ENCODE results near the gene ABL1. TPM values are rescaled to one million over a fixed set of nuclear protein-coding genes. Genes with fewer than 3 reads are reported as not detected.

Gene ABL1
- total RNA-seq, 1 donor from 2014 or later, result 21.6 TPM

- DNase-seq (ENCODE audit: low spot score in 2 of 2) (peak in 1 of 2 donors; percentile 20), FAIRE-seq (no peak)
Measured at GRCh38 chr9:130824643-130825350, 10.3 kb upstream of the ABL1 start.

GRCh38 chr9:130825351-130825651 lies 9.8 kb upstream of the ABL1 start:
- no peak for FAIRE-seq
- DNase-seq (ENCODE audit: low spot score in 2 of 2), result no peak

DNA sequence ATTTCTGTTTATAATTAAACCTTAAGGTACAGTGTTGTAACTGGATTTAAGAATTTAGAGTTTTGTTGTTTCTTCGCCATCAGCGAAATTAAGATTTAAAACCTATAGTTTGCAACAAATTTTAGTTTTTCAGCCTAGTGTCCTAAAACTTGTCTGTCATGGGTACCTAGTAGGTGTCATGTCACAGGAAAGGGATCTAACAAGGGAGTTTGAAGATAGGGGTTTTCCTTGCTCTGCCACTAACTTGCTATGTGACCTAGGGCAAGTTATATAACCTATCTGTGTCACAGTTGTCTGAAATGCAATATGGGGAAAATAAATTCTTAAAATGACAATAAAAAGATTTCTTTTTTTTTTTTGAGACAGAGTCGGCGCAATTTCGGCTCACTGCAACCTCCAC lies 9.2 kb upstream of the ABL1 start:
- DNase-seq (ENCODE audit: low spot score in 2 of 2) (no peak), FAIRE-seq (no peak)

DNA sequence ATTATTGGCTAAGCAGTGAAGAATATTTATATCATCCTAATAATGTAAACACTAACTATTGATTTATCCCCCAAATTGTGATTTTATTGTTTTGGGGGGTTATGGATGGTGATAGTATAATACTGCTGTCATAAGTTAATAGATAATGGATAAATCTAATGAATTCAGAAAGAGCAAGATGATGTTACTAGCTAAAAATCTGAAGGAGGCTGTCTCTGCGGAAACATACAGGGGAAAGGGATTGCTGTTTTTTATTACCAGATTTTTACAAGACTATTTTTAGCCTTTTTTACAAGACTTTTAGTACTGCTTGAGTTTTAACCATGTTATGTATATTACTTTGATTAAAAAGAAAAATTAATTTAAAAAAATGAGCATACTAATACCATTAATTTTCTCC lies 5.3 kb upstream of the ABL1 start:
- FAIRE-seq, result no peak

DNA sequence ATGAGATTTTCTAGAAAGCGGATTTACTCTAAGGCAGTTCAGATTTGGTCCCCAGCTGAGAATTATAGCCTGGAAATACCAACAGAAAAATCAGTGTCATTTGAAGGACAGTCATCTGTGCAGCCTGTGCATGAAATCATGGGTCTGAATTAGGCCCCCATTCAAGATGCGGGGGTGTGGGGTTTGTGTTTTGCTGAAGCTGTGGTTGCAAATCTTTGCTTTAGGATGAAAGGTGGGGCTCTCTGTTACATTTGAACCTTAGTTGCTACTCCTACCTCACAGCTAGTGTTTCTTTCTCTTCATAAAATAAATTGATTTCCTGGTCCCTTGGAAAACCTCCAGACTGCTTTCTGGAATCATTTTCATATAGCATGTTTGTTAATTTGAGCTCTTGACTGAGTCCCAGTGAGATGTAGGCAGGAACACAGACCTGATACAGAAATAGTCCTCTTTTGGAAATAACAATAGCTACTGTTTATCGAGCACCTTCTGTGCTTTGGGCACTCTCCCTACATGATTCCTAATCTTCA lies 4.8 kb upstream of the ABL1 start:
- no peak for DNase-seq (ENCODE audit: low spot score in 2 of 2)
- FAIRE-seq, result no peak

More for the DNA sequence above, 5.3 kb upstream of the ABL1 start:
- no peak for DNase-seq (ENCODE audit: low spot score in 2 of 2)

DNA sequence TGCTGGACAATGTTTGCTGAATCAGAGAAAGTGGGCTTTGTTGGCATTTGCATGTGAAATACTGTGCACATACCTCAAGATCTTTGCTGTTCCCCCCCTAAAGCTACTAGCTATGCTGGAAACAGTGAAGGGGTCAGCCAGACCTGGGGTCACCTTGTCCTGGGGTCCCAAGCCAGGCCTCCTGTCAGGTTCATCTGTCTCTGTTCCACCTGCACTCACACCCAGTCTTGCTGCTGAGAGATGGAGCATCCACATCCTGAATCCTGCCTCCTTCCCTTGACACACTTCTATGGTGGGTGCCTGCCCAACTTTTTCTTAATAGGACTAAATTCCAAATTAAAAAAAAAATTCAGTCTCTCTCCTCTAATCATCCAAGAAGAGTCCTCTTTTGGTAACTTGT lies 4.0 kb upstream of the ABL1 start:
- FAIRE-seq (no peak), DNase-seq (ENCODE audit: low spot score in 2 of 2) (no peak)

- FAIRE-seq (no peak), DNase-seq (ENCODE audit: low spot score in 2 of 2) (no peak)
Measured at GRCh38 chr9:130833031-130833990, 1.7 kb upstream of the ABL1 start.

- FAIRE-seq, result no peak
- DNase-seq (ENCODE audit: low spot score in 2 of 2), result peak; percentile 47 to 71
Measured at GRCh38 chr9:130835441-130836298, 616 bp downstream of the ABL1 start.

GRCh38 chr9:130837002-130837511 lies 2.0 kb downstream of the ABL1 start:
- DNase-seq (ENCODE audit: low spot score in 2 of 2) (no peak), FAIRE-seq (no peak)

DNA sequence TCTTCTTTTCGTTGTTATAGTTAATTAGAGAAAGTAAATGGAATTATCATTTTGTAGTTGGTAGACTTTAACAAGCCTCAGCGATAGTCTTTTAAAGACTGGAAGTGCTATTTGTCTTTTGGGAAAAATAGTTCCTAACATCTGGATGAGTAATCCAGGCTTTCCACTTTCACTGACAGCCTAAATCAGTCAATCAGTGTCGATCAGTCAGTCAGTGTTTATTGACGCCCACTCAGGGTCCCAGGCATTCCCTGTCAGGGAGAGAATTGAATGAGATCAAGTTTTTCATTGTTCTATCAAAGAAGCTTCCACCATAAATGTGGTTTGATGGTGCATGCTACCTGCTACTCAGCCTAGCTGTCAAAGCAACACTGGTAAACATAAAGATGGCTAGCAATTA lies 2.6 kb downstream of the ABL1 start:
- DNase-seq (ENCODE audit: low spot score in 2 of 2), result no peak
- no peak for FAIRE-seq

DNA sequence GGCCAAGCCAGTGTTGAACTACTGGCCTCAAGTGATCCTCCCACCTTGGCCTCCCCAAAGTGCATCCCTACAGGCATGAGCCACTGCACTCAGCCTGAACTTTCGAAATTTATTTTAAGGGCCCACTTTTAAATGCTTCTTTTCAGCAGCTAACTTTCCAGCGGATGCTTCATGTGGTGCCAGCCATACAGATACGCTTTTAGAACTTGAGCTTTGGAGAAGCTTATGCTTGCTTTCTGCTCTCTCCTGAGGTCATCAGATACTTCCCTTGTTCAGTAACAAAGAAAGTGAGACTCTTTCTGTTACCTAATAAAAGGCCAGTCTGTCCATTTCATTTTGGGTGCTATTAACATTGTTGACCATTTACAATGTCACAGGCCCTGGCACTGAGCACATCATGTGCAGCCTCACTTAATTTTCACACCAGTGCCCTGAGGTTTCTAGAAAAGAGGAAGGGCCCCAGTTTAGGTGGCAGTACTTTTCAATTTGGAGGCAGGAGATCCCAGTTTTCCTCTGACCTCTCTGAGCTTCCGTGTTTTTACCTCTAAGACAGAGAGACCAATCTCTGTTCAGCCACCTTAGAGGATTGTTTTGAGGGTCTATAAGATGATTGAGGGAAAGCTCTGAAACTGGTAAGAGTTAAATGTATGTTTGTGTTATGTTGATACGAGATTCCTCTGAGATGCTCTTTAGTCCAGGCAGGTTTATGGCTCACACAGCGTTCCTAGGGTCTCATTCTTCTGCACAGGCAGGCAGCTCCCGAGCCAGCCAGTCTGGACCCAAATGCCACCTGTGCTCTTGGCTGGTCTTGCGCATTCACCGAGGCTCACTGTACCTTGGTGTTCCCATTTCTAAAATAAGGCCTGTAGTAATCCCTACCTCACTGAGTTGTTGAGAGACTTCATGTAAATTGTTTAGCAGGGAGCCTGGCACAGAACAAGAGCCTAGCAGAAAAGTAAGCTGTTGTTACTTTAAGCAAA lies 4.4 kb downstream of the ABL1 start:
- no peak for DNase-seq (ENCODE audit: low spot score in 2 of 2)

GRCh38 chr9:130842545-130842944 lies 7.5 kb downstream of the ABL1 start:
- FAIRE-seq (no peak), DNase-seq (ENCODE audit: low spot score in 2 of 2) (no peak)

More for the DNA sequence above, 4.4 kb downstream of the ABL1 start:
- no peak for FAIRE-seq

DNA sequence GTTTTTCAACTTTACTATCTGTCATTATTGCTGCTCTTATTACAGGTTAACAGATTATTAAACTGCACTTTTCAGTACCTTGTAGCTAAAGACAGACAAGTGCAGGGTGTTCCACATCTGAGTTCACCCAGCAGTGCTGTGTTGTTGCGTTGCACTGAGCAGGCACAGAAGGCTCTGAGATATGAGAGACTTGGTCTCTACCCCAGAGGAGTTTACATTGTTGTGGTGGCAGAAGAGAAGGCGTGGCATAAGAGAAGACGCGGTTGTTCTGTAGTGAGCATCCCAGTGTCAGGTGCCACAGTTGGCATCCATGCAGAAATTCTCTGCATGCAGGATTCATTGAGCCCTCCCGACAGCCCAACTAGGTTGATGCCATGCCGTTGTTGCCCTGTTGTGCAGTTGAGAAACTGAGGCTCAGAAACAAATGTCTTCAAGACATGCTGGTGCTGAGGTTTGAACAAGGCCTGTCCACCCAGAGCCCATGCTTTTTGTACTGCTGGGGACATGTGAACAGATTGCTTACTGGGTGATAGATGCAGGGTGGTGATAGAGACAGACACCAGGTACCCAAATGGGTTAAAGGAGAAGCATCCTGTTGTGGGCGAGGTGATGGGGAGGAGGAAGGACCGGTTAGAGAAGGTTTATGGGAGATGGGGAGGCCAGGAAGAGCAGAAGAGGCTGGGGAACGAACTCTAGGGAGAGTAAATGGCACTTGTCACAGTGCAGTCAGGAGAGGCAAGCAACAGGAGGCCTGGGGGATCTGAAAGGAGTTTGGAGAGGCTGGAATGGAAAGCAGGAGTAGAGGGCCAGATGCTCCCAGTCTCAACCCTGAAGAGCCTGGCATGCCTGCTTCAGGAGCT lies 8.2 kb downstream of the ABL1 start:
- DNase-seq (ENCODE audit: low spot score in 2 of 2) (no peak), FAIRE-seq (no peak)

DNA sequence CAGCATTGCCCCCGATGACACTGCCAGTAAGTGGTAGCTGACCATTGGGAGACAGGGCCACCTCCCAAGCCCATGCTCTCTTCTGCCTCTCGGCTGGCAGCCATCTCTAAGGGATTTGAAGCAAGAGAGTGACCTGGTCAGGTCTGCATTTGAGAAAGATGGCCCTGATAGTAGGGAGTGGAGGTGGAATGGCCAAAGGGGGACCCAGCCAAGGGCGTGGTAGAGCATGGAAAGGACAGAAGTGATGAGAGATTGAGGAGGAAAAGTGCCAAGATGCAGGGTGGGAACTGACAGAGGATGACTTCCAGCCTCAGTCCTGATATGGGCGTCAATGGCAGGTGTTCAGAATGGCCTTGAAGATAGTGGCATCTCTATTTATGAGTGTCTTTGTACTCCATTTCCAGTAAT lies 9.0 kb downstream of the ABL1 start:
- DNase-seq (ENCODE audit: low spot score in 2 of 2), result no peak
- FAIRE-seq, result no peak

GRCh38 chr9:130845254-130845653 lies 10.2 kb downstream of the ABL1 start:
- DNase-seq (ENCODE audit: low spot score in 2 of 2) (no peak), FAIRE-seq (no peak)

DNA sequence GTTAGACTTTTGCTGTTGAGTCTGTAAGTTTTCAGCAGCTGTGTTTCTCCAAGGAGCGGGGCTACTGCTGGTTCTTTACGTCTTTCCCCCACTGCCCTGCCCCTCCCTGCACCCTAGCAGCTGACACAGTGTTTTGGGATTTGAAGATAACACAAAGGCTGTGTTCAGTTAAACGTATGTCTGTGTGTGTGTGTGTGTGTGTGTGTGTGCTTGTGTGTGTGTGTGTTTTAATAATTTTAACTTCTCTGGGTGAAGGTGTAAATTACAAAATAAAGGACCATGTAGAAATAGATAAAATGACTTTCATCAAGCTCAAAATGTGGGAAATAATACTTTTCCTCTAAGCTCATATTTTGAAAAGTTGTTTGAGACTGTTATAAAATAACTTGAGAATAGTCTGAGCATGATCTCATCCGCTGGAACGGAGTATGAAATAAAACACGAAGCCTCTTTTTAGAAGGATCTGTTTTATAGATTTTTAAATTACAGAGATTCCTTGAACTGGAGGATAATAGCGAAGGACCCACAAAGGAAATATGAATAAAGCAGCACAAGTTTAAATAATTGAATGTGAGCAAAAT lies 10.9 kb downstream of the ABL1 start:
- DNase-seq (ENCODE audit: low spot score in 2 of 2) (no peak), FAIRE-seq (no peak)

GRCh38 chr9:130846487-130847305 lies 11.6 kb downstream of the ABL1 start:
- FAIRE-seq (no peak), DNase-seq (ENCODE audit: low spot score in 2 of 2) (no peak)

All from frontal cortex (tissue), 4 donors.